ENCODE measurements around the gene MX2. TPM values are rescaled to one million over a fixed set of nuclear protein-coding genes. Genes with fewer than 3 reads are reported as not detected.

Gene MX2
- total RNA-seq, 2 experiments from 2014 or later, result 3.5 to 10.4 TPM

DNA sequence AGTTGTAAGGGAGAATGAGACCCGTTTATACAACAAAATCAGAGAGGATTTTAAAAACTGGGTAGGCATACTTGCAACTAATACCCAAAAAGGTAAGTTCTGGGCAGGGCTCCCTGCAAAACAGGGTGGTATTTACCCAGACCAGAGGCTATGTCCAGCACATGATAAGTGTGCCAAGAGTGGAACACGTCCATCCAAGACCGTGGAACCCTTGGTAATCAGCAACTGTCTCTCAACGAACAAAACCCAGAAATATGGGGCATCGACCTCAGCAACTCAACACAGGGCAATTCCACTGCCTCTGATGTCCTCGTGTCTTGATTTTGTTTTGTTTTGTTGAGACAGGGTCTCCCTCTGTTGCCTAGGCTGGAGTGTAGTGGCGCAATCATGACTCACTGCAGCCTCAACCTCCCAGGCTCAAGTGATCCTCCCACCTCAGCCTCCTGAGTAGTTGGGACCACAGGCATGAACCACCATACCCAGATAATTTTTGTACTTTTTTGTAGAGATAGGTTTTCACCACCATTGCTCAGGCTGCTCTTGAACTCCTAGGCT is 37.5 kb downstream of the MX2 start:
- Histone ChIP-seq H3K4me3 (ENCODE audit: low read depth, low read length, poor library complexity, severe bottlenecking) (no peak overlapping the region), H3K4me2 (ENCODE audit: low read length) (no peak overlapping the region), H3K27ac (ENCODE audit: low read depth, low read length, poor library complexity, severe bottlenecking) (no peak overlapping the region), H3K79me2 (ENCODE audit: insufficient read depth, low read depth, low read length) (no peaks in the 10 kb centered on the region), H4K20me1 (ENCODE audit: insufficient read depth, low read length) (no peaks in the 10 kb centered on the region), H3K4me1 (ENCODE audit: insufficient read depth, low read length, poor library complexity, severe bottlenecking) (no peaks in the 10 kb centered on the region), H2AFZ (ENCODE audit: low read length) (no peak overlapping the region), H3K36me3 (ENCODE audit: insufficient read depth, low read length) (no peaks in the 10 kb centered on the region), H3K9me3 (ENCODE audit: low read length) (no peaks in the 10 kb centered on the region), H3K9me2 (ENCODE audit: insufficient read depth, low read length) (no peaks in the 10 kb centered on the region)
- ChIA-PET POLR2A (no interaction called here), CTCF (ENCODE audit: unreplicated experiment) (no interaction called here)
- no peak for DNase-seq (ENCODE audit: low spot score)
- no peak for TF ChIP-seq CTCF (conservative IDR thresholded peaks at IDR 0.05; ENCODE audit: low read length)
- no peak for TF ChIP-seq EZH2phosphoT487 (IDR thresholded peaks at IDR 0.05; ENCODE audit: borderline replicate concordance, low read depth, low read length)
- intact Hi-C loops (cut with micrococcal nuclease; ENCODE audit: unreplicated experiment), result no loop called here
- BruUV-seq (replicated peaks), result no TSS peak

DNA sequence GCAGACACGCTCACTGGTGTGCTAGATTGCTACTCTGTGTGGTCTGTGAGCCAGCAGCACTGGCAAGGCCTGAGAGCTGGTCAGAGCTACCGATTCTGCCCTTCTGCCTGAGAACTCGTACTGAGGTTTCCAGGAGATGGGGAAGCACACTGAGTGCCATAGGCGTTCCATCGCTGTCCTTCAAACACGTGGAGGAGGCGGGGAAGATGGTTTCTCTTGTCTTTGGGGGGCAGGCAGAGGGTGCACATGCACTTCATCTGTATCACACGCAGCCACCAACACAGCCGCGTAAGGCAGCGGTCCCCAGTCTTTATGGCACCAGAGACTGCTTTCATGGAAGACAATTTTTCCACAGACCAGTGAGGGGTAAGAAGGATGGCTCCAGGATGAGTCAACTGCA is 40.4 kb downstream of the MX2 start:
- H3K9me2 ChIP-seq (ENCODE audit: insufficient read depth, low read length), result no peaks in the 10 kb centered on the region
- no peaks in the 10 kb centered on the region for H4K20me1 ChIP-seq (ENCODE audit: insufficient read depth, low read length)
- no peaks in the 10 kb centered on the region for H3K79me2 ChIP-seq (ENCODE audit: insufficient read depth, low read depth, low read length)
- no peaks in the 10 kb centered on the region for H3K9me3 ChIP-seq (ENCODE audit: low read length)
- ChIA-PET POLR2A (interaction anchor here (1.4 kb wide), 1 partner anchor 9 kb away, joined by 4 read pairs; no protein-coding TSS in a partner anchor), CTCF (ENCODE audit: unreplicated experiment) (interaction anchor here (0.6 kb wide), 1 partner anchor 8 kb away, joined by 4 read pairs; no protein-coding TSS in a partner anchor)
- no peak for DNase-seq (ENCODE audit: low spot score)
- TF ChIP-seq EZH2phosphoT487 (IDR thresholded peaks at IDR 0.05; ENCODE audit: borderline replicate concordance, low read depth, low read length) (no peak), CTCF (conservative IDR thresholded peaks at IDR 0.05; ENCODE audit: low read length) (no peak)
- H3K4me3 ChIP-seq (ENCODE audit: low read depth, low read length, poor library complexity, severe bottlenecking), result no peak overlapping the region
- no TSS peak for BruUV-seq (replicated peaks)
- H3K27ac ChIP-seq (ENCODE audit: low read depth, low read length, poor library complexity, severe bottlenecking), result no peak overlapping the region
- intact Hi-C loops (cut with micrococcal nuclease; ENCODE audit: unreplicated experiment), result no loop called here
- H2AFZ ChIP-seq (ENCODE audit: low read length), result no peak overlapping the region
- no peaks in the 10 kb centered on the region for H3K4me1 ChIP-seq (ENCODE audit: insufficient read depth, low read length, poor library complexity, severe bottlenecking)
- H3K4me2 ChIP-seq (ENCODE audit: low read length), result no peak overlapping the region
- no peaks in the 10 kb centered on the region for H3K36me3 ChIP-seq (ENCODE audit: insufficient read depth, low read length)

DNA sequence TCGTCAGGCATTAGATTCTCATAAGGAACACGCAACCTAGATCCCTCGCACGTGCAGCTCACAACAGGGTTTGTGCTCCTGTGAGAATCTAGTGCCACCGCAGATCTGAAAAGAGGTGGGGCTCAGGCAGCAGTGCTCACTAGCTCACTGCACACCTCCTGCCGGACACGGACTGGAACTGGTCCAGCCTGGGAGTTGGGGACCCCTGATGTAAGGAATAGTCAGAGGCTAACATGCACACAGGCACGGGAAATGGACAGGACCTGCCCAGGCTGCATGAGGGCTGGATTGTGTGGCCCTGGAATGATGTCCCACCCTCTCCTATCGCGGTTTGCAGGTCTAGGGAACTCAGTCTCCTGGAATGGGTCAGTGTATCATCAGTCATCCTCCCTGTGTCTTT is 41.0 kb downstream of the MX2 start:
- Histone ChIP-seq H3K27ac (ENCODE audit: low read depth, low read length, poor library complexity, severe bottlenecking) (no peak overlapping the region), H3K4me2 (ENCODE audit: low read length) (no peak overlapping the region), H3K79me2 (ENCODE audit: insufficient read depth, low read depth, low read length) (no peaks in the 10 kb centered on the region), H3K9me2 (ENCODE audit: insufficient read depth, low read length) (no peaks in the 10 kb centered on the region), H4K20me1 (ENCODE audit: insufficient read depth, low read length) (no peaks in the 10 kb centered on the region), H3K9me3 (ENCODE audit: low read length) (no peaks in the 10 kb centered on the region), H3K36me3 (ENCODE audit: insufficient read depth, low read length) (no peaks in the 10 kb centered on the region), H3K4me3 (ENCODE audit: low read depth, low read length, poor library complexity, severe bottlenecking) (no peak overlapping the region), H3K4me1 (ENCODE audit: insufficient read depth, low read length, poor library complexity, severe bottlenecking) (no peaks in the 10 kb centered on the region), H2AFZ (ENCODE audit: low read length) (no peak overlapping the region)
- CTCF ChIA-PET (ENCODE audit: unreplicated experiment), result interaction anchor here (0.6 kb wide), 1 partner anchor 8 kb away, joined by 4 read pairs; no protein-coding TSS in a partner anchor
- TF ChIP-seq CTCF (conservative IDR thresholded peaks at IDR 0.05; ENCODE audit: low read length) (no peak), EZH2phosphoT487 (IDR thresholded peaks at IDR 0.05; ENCODE audit: borderline replicate concordance, low read depth, low read length) (no peak)
- no TSS peak for BruUV-seq (replicated peaks)
- POLR2A ChIA-PET, result interaction anchor here (1.4 kb wide), 1 partner anchor 8 kb away, joined by 4 read pairs; no protein-coding TSS in a partner anchor
- intact Hi-C loops (cut with micrococcal nuclease; ENCODE audit: unreplicated experiment), result no loop called here
- no peak for DNase-seq (ENCODE audit: low spot score)
